ENCODE results near the gene CDCA7L.

DNA sequence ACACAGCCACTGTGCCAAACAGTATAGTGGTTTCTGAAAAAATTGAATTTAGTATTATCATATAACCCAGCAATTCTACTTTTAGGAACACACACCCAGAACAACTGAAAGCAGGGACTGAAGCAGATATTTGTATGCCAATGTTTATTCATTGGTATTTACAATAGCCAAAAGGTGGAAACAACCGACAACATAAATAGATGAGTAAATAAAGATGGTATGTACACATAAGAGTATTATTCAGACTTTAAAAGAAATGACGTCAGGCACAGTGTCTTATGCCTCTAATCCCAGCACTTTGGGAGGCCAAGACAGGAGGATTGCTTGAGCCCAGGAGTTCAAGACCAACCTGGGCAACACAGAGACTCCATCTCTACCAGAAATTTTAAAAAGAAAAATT lies 7.2 kb downstream of the CDCA7L start:
- TF ChIP-seq, protein P1, sequence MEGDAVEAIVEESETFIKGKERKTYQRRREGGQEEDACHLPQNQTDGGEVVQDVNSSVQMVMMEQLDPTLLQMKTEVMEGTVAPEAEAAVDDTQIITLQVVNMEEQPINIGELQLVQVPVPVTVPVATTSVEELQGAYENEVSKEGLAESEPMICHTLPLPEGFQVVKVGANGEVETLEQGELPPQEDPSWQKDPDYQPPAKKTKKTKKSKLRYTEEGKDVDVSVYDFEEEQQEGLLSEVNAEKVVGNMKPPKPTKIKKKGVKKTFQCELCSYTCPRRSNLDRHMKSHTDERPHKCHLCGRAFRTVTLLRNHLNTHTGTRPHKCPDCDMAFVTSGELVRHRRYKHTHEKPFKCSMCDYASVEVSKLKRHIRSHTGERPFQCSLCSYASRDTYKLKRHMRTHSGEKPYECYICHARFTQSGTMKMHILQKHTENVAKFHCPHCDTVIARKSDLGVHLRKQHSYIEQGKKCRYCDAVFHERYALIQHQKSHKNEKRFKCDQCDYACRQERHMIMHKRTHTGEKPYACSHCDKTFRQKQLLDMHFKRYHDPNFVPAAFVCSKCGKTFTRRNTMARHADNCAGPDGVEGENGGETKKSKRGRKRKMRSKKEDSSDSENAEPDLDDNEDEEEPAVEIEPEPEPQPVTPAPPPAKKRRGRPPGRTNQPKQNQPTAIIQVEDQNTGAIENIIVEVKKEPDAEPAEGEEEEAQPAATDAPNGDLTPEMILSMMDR (IDR thresholded peaks at IDR 0.05), result no peak
- TF ChIP-seq POLR2A (IDR thresholded peaks at IDR 0.05), result no peak
- no peak for TF ChIP-seq EP300 (IDR thresholded peaks at IDR 0.05)
